Peyer's patch (tissue), 4 donors: ENCODE data around the gene CHRM5.

Experiments used
- CTCF ChIP-seq, 6 experiments: fragments of 450-650 bp in 4 of 6; fragments of 200-600 bp in 2 of 6; sonication (generic) in 1 of 6; IDR thresholded peaks; one replicate each; pipeline ENCODE4 v1.5.1; 2017 to 2019; ENCODE audit warnings: antibody characterized with exemption in 6 of 6, mild to moderate bottlenecking in 3 of 6, moderate library complexity in 1 of 6
- POLR2A ChIP-seq, 2 donors: fragments of 450-650 bp; IDR thresholded peaks; one replicate each; pipeline ENCODE4 v1.5.1; 2017; ENCODE audit warnings: antibody characterized with exemption in 2 of 2, mild to moderate bottlenecking in 2 of 2, moderate library complexity in 2 of 2

GRCh38 chr15:33934396-33934795 lies 33.9 kb upstream of the CHRM5 start:
- TF ChIP-seq CTCF (IDR thresholded peaks at IDR 0.05) (no peak), POLR2A (IDR thresholded peaks at IDR 0.05) (no peak)
